ENCODE measurements around the gene NTM. TPM values are rescaled to one million over a fixed set of nuclear protein-coding genes. Genes with fewer than 3 reads are reported as not detected.

The NTM gene
- total RNA-seq, 1 experiment from 2014 or later = 0.73 TPM

GRCh38 chr11:131409345-131409744, 38.9 kb downstream of the NTM start:
- Histone ChIP-seq H3K9me3 (no peaks in the 10 kb centered on the region), H3K27me3 (replicated peaks; ENCODE audit: control insufficient read depth, insufficient read depth, low read length) (no peaks in the 10 kb centered on the region), H3K36me3 (ENCODE audit: control insufficient read depth, insufficient read depth, low read length) (no peaks in the 10 kb centered on the region), H3K4me1 (no peaks in the 10 kb centered on the region), H3K4me3 (ENCODE audit: low read depth, low read length) (no peak overlapping the region)
- no peaks in the 10 kb centered on the region for H3K36me3 Mint-ChIP-seq (ENCODE audit: insufficient read depth, unreplicated experiment)
- no peaks in the 10 kb centered on the region for H3K4me1 Mint-ChIP-seq (ENCODE audit: low read depth, unreplicated experiment)
- no TSS peak for BruUV-seq (replicated peaks)
- DNase-seq = no peak
- POLR2A ChIA-PET = no interaction called here
- H3K27me3 Mint-ChIP-seq (ENCODE audit: insufficient read depth, unreplicated experiment) = peaks cover 11% of the 10 kb centered on the region
- intact Hi-C loops (cut with micrococcal nuclease; ENCODE audit: unreplicated experiment) = loop anchor here (5.0 kb wide), 1 partner anchor 162 kb away; no protein-coding TSS in a partner anchor
- no peaks in the 10 kb centered on the region for H3K9me3 Mint-ChIP-seq (ENCODE audit: unreplicated experiment)
- no peak overlapping the region for H3K4me3 Mint-ChIP-seq (ENCODE audit: unreplicated experiment)
- TF ChIP-seq CTCF (IDR thresholded peaks at IDR 0.05; ENCODE audit: insufficient read depth in 1 of 2, low read depth in 1 of 2, low read length in 1 of 2, severe bottlenecking in 1 of 2, unreplicated experiment in 1 of 2) = no peak
- CTCF ChIA-PET = no interaction called here
- no peak overlapping the region for H3K27ac Mint-ChIP-seq (ENCODE audit: unreplicated experiment)

- ChIA-PET CTCF (no interaction called here), POLR2A (no interaction called here)
- Mint-ChIP-seq H3K4me1 (ENCODE audit: low read depth, unreplicated experiment) (no peaks in the 10 kb centered on the region), H3K27ac (ENCODE audit: unreplicated experiment) (no peak overlapping the region), H3K27me3 (ENCODE audit: insufficient read depth, unreplicated experiment) (peaks cover 11% of the 10 kb centered on the region), H3K4me3 (ENCODE audit: unreplicated experiment) (no peak overlapping the region), H3K36me3 (ENCODE audit: insufficient read depth, unreplicated experiment) (no peaks in the 10 kb centered on the region), H3K9me3 (ENCODE audit: unreplicated experiment) (no peaks in the 10 kb centered on the region)
- BruUV-seq (replicated peaks) = no TSS peak
- Histone ChIP-seq H3K27me3 (replicated peaks; ENCODE audit: control insufficient read depth, insufficient read depth, low read length) (no peaks in the 10 kb centered on the region), H3K4me3 (ENCODE audit: low read depth, low read length) (no peak overlapping the region), H3K4me1 (no peaks in the 10 kb centered on the region), H3K9me3 (no peaks in the 10 kb centered on the region), H3K36me3 (ENCODE audit: control insufficient read depth, insufficient read depth, low read length) (no peaks in the 10 kb centered on the region)
- no peak for DNase-seq
- intact Hi-C loops (cut with micrococcal nuclease; ENCODE audit: unreplicated experiment) = no loop called here
- TF ChIP-seq CTCF (IDR thresholded peaks at IDR 0.05; ENCODE audit: insufficient read depth in 1 of 2, low read depth in 1 of 2, low read length in 1 of 2, severe bottlenecking in 1 of 2, unreplicated experiment in 1 of 2) = no peak
Measured at GRCh38 chr11:131411636-131412035, 41.2 kb downstream of the NTM start.

- intact Hi-C loops (cut with micrococcal nuclease; ENCODE audit: unreplicated experiment) = no loop called here
- DNase-seq = no peak
- no TSS peak for BruUV-seq (replicated peaks)
- no peaks in the 10 kb centered on the region for H3K36me3 Mint-ChIP-seq (ENCODE audit: insufficient read depth, unreplicated experiment)
- Histone ChIP-seq H3K36me3 (ENCODE audit: control insufficient read depth, insufficient read depth, low read length) (no peaks in the 10 kb centered on the region), H3K9me3 (no peaks in the 10 kb centered on the region), H3K27me3 (replicated peaks; ENCODE audit: control insufficient read depth, insufficient read depth, low read length) (no peaks in the 10 kb centered on the region), H3K4me3 (ENCODE audit: low read depth, low read length) (no peak overlapping the region), H3K4me1 (no peaks in the 10 kb centered on the region)
- no peaks in the 10 kb centered on the region for H3K9me3 Mint-ChIP-seq (ENCODE audit: unreplicated experiment)
- H3K4me1 Mint-ChIP-seq (ENCODE audit: low read depth, unreplicated experiment) = no peaks in the 10 kb centered on the region
- H3K27ac Mint-ChIP-seq (ENCODE audit: unreplicated experiment) = no peak overlapping the region
- TF ChIP-seq CTCF (IDR thresholded peaks at IDR 0.05; ENCODE audit: insufficient read depth in 1 of 2, low read depth in 1 of 2, low read length in 1 of 2, severe bottlenecking in 1 of 2, unreplicated experiment in 1 of 2) = no peak
- peaks cover 11% of the 10 kb centered on the region for H3K27me3 Mint-ChIP-seq (ENCODE audit: insufficient read depth, unreplicated experiment)
- no peak overlapping the region for H3K4me3 Mint-ChIP-seq (ENCODE audit: unreplicated experiment)
- ChIA-PET POLR2A (no interaction called here), CTCF (no interaction called here)
Measured at GRCh38 chr11:131412061-131412460, 41.6 kb downstream of the NTM start.

Data from Caco-2 (cell line).